GM12872 (cell line): Measurements from ENCODE around the gene MASP1.

ENCODE experiments used
- CTCF ChIP-seq: IDR thresholded peaks from 3 replicates; pipeline ENCODE4 v1.5.1; 2011; ENCODE audit warnings: low read depth, mild to moderate bottlenecking, low read length, moderate library complexity; ENCODE audit not compliant: insufficient read depth

Gene MASP1

GRCh38 chr3:187210091-187210490 is 81.4 kb downstream of the MASP1 start:
- TF ChIP-seq CTCF: no peak

- TF ChIP-seq CTCF: no peak
Observed at GRCh38 chr3:187209491-187209890, 82.0 kb downstream of the MASP1 start.

- no peak for TF ChIP-seq CTCF
Observed at GRCh38 chr3:187208159-187208558, 83.4 kb downstream of the MASP1 start.

- no peak for TF ChIP-seq CTCF
Observed at GRCh38 chr3:187207624-187208023, 83.9 kb downstream of the MASP1 start.

- TF ChIP-seq CTCF: no peak
Observed at GRCh38 chr3:187207062-187207461, 84.5 kb downstream of the MASP1 start.

GRCh38 chr3:187205683-187206082 is 85.9 kb downstream of the MASP1 start:
- no peak for TF ChIP-seq CTCF

- TF ChIP-seq CTCF: no peak
Observed at GRCh38 chr3:187198490-187198889, 93.0 kb downstream of the MASP1 start.

GRCh38 chr3:187197335-187197649 is 94.2 kb downstream of the MASP1 start, which contains the start of gene RTP1:
RTP1 (plus strand) TSS chr3:187197486; CDS start chr3:187197516, 30 bp downstream.
- TF ChIP-seq CTCF: no peak
